Measurements from ENCODE around the gene AIFM3.

DNA sequence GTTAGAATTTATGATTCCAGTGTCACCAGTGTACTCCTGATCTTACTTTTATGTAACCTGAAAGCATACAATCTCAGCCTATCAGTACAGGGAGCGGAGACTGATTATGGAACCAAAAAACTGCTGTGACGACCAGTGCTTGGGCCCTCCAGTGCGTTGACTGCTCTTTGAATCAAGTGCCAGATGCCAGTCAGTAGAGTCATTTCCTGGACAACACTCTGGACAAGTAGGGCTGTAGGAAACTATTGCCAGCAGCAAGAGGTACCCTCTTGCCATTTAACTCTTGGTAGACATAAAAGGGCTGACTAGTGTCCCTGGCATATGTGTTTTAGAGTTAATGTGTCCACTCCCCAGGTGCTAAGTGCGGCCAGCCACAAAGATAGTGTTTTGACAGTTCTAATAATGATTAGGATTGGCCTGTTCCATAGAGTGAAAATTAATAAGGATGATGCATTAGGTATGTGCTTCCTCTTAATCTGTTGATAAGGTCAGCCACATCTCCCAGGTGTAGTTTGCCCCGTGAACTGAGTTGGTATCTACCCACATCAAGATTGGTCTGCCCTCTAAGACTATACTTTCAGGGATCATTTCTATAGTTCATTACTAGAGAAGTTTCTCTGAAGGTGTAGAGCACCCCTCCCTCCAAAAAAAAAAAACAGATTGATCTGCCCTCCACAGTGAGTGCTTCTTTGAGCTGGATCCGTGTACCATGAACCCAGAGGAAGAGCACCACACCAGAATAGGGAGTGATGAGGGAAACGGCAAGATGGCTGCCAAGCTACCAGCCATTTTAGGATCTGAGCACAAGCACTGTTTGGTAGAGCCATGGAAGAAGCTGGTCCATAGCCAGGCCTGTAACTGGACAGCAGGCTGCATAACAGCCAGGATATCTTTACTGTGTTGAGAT lies 20.7 kb upstream of the AIFM3 start:
- TF ChIP-seq, protein P1, sequence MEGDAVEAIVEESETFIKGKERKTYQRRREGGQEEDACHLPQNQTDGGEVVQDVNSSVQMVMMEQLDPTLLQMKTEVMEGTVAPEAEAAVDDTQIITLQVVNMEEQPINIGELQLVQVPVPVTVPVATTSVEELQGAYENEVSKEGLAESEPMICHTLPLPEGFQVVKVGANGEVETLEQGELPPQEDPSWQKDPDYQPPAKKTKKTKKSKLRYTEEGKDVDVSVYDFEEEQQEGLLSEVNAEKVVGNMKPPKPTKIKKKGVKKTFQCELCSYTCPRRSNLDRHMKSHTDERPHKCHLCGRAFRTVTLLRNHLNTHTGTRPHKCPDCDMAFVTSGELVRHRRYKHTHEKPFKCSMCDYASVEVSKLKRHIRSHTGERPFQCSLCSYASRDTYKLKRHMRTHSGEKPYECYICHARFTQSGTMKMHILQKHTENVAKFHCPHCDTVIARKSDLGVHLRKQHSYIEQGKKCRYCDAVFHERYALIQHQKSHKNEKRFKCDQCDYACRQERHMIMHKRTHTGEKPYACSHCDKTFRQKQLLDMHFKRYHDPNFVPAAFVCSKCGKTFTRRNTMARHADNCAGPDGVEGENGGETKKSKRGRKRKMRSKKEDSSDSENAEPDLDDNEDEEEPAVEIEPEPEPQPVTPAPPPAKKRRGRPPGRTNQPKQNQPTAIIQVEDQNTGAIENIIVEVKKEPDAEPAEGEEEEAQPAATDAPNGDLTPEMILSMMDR (IDR thresholded peaks at IDR 0.05) = no peak
- no peak for TF ChIP-seq EZH2 (IDR thresholded peaks at IDR 0.05; ENCODE audit: borderline replicate concordance, insufficient read depth, low read depth, low read length, poor library complexity, severe bottlenecking)
